ENCODE measurements around the gene TNFRSF13B.
"Not testable (repeated sequence)": the region's sequence is repeated elsewhere in the genome, so short reads cannot be mapped to it uniquely, and the experiment has no call there.

DNA sequence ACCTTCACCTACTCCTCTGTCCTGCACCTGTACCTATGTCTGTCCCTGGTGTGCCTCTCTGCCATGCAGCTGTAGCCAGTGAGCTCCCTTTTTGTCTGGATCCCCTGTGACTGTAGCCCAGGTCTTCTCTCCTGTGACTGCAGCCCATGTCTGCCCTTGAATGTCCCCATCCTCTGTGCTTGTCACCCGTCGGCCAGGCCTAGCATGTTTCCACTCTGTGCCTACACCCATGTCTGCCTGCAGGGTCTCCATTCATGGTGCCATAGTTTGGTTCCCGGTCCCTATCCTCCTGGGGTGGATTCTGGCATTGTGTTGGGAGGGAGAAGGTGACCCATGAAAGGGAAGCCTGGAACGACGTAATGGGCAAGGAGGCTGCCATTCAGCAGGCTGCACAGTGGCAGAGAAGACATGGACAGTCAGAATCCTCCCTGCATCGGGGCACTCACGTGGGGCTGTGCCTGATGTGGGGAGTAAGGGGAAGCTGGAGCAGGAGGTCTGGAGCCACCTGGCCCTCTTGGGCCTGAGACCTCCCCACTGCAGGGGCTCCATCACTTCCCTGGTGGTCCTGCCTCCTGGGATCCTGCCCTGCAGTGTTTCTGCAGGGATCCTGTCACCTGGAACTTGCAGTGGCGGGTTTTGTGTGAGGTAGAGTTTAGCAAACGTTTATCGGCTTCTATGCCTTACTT, 74.6 kb downstream of the TNFRSF13B start:
- TF ChIP-seq POLR2A (IDR thresholded peaks at IDR 0.05), result not testable (repeated sequence)
- TF ChIP-seq, protein P1, sequence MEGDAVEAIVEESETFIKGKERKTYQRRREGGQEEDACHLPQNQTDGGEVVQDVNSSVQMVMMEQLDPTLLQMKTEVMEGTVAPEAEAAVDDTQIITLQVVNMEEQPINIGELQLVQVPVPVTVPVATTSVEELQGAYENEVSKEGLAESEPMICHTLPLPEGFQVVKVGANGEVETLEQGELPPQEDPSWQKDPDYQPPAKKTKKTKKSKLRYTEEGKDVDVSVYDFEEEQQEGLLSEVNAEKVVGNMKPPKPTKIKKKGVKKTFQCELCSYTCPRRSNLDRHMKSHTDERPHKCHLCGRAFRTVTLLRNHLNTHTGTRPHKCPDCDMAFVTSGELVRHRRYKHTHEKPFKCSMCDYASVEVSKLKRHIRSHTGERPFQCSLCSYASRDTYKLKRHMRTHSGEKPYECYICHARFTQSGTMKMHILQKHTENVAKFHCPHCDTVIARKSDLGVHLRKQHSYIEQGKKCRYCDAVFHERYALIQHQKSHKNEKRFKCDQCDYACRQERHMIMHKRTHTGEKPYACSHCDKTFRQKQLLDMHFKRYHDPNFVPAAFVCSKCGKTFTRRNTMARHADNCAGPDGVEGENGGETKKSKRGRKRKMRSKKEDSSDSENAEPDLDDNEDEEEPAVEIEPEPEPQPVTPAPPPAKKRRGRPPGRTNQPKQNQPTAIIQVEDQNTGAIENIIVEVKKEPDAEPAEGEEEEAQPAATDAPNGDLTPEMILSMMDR (IDR thresholded peaks at IDR 0.05), result not testable (repeated sequence)
